GM23338 (cell line): ENCODE data around the gene SC5D.

ENCODE experiments used
- CREB1 ChIP-seq: fragments of 250-450 bp; sonication (Bioruptor Pico); IDR thresholded peaks from 2 replicates; pipeline ENCODE4 v1.5.0; 2020; ENCODE audit warnings: low read depth, mild to moderate bottlenecking, moderate library complexity
- CTCF ChIP-seq, 2 experiments: fragments of 200-600 bp in 1 of 2; sonication (generic) in 1 of 2; conservative IDR thresholded peaks; 2 replicates each; pipeline versions ENCODE4 v1.5.1 to v1.6.1; 2016 to 2017; ENCODE audit warnings: antibody characterized with exemption in 2 of 2, low read depth in 2 of 2, mild to moderate bottlenecking in 2 of 2, moderate library complexity in 1 of 2
- ETS1 ChIP-seq: IDR thresholded peaks from 2 replicates; pipeline ENCODE4 v1.6.1; 2016; ENCODE audit warnings: antibody characterized with exemption
- EZH2 ChIP-seq: fragments of 200-600 bp; sonication (generic); IDR thresholded peaks from one replicate; pipeline ENCODE4 v1.8.0; 2017; ENCODE audit warnings: antibody characterized with exemption, mild to moderate bottlenecking, low read depth; ENCODE audit not compliant: unreplicated experiment
- EZH2phosphoT487 ChIP-seq: fragments of 200-600 bp; sonication (generic); IDR thresholded peaks from one replicate; pipeline ENCODE4 v1.8.1; 2018; ENCODE audit warnings: antibody characterized with exemption; ENCODE audit not compliant: unreplicated experiment
- JUNB ChIP-seq: IDR thresholded peaks from one replicate; pipeline ENCODE4 v1.6.1; 2016; ENCODE audit warnings: antibody characterized with exemption; ENCODE audit not compliant: unreplicated experiment
- NANOG ChIP-seq: IDR thresholded peaks from 2 replicates; pipeline ENCODE4 v1.6.1; 2016; ENCODE audit warnings: antibody characterized with exemption, borderline replicate concordance
- POLR2AphosphoS5 ChIP-seq: IDR thresholded peaks from 2 replicates; pipeline ENCODE4 v1.6.1; 2016; ENCODE audit warnings: antibody characterized with exemption, low read depth
- REST ChIP-seq: IDR thresholded peaks from one replicate; pipeline ENCODE4 v1.6.1; 2018; ENCODE audit warnings: antibody characterized with exemption; ENCODE audit not compliant: unreplicated experiment
- ZNF462 ChIP-seq: fragments of 250-450 bp; sonication (Bioruptor Pico); IDR thresholded peaks from 2 replicates; pipeline ENCODE4 v1.5.0; 2020; ENCODE audit warnings: mild to moderate bottlenecking, moderate library complexity

DNA sequence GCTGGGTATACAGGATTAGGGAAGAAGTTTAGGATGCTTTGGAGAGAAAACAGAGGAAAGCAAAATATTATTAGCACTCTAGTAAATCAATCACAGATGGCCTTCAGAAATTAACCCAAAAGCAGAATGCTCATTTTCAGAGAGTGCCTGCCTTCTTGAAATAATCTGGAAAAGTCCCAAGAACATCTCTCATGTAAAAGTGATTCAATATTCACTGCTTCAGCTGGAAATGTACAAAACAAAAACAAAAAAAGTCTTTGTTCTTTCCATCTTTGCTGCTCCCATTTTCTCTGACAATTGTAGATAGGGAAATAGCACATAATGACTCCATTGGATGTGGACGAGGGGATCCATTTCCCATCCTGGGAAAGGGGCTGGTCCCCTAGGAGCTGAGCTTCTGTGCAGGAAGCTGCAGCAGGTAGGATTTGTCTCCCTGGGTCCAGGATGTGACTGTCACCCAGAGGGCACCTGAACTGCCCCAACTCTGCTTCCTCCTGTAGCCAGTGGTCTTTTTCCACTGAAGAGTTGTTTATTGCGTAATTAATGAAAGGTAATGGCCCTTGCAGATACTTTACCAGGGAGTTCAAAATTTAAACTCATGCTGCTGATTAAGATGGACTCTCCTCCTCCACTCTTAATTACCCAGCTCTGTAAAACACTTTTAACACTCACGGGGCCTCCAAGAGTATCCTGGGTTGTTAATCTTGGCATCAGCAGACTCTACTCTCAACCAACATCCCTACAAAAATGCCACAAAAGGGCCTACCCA lies 57.9 kb downstream of the SC5D start:
- TF ChIP-seq EZH2phosphoT487: no peak
- no peak for TF ChIP-seq REST
- TF ChIP-seq CTCF (conservative IDR thresholded peaks at IDR 0.05; ENCODE audit: low read depth in 2 of 2): no peak
- TF ChIP-seq NANOG: no peak
- no peak for TF ChIP-seq EZH2
- no peak for TF ChIP-seq POLR2AphosphoS5
- no peak for TF ChIP-seq JUNB
- no peak for TF ChIP-seq CREB1 (CRISPR knock-in tag)
- TF ChIP-seq ETS1: no peak
- no peak for TF ChIP-seq ZNF462 (CRISPR knock-in tag)
